ENCODE results near the gene ADCY4.
"Not testable (repeated sequence)": the region's sequence is repeated elsewhere in the genome, so short reads cannot be mapped to it uniquely, and the experiment has no call there.

ADCY4 gene

DNA sequence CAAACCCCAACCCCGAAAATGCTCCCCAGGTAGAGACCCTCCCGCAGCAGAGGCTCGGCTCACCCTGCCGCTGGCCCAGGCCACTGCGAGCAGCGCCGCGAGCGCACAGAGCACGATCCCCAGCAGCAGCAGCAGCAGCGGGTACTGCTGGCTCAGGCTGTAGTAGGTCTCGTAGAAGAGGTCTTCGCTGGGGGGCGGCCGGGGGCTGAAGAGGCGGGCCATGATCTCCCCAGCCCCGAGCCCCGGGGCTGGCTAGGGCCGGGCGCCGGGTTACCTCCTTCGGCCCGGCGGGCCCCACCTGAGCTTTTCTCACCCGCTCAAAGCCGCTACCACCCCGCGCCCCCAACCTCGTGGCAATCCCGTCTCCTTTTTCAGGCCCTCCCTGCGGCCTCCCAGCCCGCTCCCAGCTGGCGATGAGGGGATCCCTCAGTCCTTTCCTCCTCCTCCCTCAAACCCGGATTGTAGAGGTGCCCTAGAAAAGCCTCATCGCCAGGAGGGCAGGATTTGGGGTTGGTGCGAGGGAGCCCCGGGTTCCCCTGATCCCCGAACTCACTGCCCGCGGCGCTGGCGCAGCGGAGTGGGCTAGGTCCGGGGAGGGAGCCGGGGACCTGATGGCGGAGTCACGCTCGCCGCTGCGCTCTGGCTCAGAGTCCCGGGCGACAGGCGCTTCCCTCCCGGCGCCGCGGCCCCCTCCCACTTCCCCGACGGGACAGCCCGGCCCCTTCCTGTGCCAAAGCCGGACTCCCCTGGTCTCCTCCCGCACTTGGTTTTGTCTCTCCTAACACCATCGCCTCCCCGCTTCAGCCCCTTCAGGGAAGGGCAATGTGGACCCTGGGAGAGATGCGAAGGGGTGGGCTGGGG, at the start of gene ADCY4:
TSS of gene ADCY4 (minus strand) at position 641 of the 861 bp plus-strand sequence. CDS start at position 222, 419 bp downstream.
- DNase-seq (ENCODE audit: low spot score), result peak; percentile 59

DNA sequence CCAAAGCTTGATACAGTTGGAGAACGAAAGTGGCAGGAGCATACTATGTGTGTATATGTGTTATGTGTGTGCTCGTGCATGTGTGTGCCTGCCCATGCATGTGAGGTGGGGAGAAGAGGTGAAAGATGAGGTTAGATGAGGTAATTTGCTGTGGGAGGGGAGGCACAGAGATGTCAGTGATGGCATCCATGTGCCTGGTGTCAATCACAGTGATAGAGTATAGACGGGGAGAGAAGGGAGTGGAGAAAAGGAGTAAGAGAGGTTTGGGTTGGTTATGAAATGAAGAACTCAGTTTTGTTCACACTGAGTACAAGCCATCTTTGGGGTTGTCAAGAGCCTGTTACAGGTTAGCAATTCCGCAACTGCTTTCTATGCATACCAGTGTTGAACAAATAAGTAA, 49.3 kb upstream of the ADCY4 start:
- no peak for DNase-seq (ENCODE audit: low spot score)

DNA sequence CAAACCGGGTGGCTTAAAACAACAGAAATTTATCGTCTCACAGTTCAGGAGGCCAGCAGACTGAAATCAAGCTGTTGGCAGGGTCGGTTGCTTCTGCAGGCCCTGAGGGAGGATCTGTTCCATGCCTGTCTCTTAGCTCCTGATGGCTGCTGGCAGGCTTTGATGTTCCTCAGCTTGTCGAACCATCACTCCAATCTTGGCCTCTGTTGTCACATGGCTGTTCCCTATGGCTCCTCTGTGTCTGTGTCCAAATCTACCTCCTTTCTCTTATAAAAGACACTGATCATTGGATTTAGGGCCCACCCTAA, 47.1 kb upstream of the ADCY4 start:
- no peak for DNase-seq (ENCODE audit: low spot score)

DNA sequence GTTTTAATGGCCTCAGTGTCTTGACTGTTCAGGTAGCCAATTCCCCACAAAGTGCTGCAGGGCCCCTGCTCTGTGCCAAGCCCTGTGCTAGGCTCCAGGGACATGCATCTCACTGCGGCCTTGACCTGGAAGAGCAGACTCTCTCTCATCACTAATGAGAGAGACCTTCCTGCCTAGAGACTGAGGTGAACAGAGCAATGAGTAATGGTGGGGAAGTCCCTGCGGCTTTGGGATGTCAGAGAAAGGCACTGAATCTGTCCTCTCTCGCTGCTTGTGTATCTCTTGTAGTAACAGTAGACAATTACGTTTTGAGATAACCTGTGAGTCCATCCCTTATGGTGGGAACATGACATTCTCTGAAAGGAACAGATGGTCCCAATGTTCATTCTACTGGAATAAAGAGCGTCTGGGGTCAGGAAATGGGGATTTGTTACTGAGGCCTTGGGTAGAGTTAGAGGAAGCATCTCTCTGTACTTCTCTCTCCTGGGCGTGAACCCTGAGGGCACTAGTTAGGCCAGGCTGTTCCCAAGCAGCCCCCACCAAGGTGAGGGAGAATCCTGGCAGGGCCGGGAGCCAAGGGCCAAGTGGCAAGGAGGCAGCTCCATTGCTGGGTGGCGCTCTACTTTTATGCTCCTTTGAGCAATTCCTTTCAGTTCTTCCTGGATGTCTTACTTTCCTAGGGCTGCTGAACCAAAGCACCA, 46.6 kb upstream of the ADCY4 start:
- DNase-seq (ENCODE audit: low spot score), result no peak

DNA sequence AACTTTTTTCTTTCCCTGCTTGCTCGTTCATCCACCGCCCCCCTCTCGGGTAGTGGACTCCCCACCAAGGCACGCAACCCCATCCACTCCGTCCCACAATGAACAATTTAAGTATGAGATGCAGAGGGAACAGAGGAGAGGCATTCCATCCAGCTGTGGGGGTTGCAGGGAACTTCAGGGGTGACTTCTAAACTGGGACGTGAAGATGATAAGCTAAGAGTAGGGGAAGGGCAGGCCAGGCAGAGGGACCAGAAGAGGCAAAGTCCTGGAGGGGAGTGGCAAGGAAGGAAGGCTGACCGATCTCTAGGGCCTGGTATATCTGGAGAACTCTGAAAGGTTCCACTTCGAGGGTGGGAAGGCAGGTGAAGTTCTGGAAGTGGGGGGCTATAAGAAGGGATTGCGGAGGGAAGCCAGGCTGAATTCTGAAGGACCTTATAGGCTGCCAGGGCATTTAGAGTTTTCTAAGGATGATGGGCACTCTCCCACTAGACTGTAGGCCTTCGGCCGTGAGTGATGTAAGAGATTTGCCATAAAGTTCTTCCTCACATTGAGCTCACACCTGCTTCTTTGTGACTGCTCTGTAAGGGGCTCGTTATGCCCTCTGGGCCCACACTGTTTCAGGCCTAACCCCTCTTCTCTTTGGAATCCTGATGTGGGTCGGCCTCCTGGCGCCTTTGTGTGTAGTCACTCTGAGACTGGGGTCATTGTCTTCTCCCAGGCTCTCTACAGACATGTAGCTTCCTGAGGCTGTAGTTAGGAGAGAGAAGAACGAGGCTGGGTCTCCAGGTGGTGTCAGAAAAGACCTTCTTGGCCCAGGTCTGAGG, 45.2 kb upstream of the ADCY4 start:
- no peak for DNase-seq (ENCODE audit: low spot score)

DNA sequence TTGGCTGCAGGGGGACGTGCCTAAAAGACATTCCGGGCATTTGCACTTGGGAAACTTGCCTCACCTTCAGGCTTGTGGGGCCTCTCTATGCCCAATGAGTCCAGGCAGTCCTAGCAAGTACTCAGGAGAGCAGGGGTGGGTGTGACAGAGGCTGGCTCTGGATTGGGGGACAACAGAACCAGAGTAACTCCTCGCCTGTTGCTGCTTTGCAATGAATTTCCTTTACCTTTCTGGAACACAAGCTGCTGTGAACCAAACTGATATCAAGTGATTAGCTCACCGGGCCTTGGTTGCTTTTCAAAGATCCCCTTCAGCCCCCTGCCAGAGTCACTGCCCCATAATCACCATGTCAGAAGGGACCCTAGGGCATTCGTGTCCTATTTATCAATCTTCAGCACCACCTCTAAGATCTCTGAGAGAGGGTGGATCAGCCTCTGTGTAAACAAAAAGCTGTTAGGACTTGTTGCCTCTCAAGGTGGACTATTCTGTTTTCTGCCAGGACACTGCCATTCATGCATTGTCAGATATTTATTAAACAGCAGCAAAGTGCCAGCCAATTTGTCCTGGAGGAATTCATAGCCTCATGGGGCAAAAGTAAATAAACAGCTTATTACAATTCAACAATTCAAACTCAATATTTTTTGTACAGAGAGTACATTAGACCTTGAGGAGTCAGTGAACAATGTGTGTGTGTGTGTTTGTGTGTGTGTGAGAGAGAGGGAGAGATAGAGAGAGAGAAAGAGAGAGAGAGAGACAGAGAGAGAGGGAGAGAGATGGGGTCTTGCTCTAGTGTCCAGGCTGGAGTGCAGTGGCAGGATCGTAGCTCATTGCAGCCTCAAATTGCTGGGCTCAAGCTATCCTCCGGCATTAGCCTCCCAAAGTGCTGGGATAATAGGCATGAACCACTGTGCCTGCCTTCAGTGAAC, 44.4 kb upstream of the ADCY4 start:
- no peak for DNase-seq (ENCODE audit: low spot score)

DNA sequence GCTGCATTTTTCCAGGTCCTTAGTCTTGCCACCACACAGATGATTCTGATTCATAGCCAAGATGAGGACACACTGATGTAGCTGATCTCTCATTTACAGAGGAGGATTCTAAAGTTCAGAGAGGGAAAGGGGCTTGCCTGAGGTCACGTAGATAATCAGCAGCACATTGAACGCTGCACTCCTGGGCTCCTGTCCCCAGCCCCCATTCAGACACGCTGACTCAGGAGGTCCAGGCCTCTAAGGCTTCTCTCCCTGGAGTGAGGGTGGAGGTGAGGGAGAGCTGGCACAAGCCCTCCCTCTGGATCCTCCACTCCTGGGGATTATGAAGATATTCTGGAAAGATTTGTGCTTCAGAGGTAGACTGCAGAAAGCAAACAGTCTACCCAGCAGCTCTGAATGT, 43.5 kb upstream of the ADCY4 start:
- no peak for DNase-seq (ENCODE audit: low spot score)

DNA sequence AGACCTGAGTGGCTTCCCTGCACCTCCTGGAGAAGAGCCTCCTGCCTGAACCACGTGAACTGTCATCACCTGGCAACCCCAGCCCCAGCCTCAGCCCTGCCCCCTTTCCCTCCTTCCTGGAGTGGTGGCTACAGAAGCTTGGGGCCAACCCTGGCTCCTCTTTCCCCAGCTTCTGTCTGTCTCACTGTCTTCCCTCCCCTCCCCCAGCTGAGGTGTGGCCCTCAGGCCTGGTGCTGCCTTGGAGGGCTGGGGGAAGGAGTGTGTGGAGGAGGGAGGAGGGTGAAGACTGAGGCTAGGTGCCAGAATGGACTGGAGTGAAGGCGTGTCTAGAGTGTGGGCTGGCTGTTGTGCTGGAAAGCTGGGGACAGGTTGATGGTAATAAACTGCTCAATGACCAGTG, 42.8 kb upstream of the ADCY4 start:
- DNase-seq (ENCODE audit: low spot score), result no peak

DNA sequence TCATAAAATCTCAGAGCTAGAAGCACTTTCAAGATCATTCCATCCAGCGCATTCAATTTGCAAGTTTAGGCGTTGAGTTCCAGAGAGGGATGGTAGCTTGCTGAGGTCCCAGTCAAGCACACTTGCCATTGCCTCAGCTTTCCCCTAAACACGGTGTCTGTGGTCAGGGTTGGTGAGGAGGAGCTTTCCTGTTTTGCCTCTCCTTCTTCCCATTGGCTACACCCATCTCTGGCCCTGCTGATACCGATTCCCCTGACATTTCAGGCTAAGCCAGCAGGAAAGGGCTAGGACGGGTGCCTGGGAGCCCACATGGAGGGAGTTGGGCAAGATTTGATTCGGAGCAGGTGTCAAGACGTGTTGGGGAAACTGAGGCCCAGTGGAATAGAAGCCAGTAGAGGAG, 42.3 kb upstream of the ADCY4 start:
- DNase-seq (ENCODE audit: low spot score), result no peak

DNA sequence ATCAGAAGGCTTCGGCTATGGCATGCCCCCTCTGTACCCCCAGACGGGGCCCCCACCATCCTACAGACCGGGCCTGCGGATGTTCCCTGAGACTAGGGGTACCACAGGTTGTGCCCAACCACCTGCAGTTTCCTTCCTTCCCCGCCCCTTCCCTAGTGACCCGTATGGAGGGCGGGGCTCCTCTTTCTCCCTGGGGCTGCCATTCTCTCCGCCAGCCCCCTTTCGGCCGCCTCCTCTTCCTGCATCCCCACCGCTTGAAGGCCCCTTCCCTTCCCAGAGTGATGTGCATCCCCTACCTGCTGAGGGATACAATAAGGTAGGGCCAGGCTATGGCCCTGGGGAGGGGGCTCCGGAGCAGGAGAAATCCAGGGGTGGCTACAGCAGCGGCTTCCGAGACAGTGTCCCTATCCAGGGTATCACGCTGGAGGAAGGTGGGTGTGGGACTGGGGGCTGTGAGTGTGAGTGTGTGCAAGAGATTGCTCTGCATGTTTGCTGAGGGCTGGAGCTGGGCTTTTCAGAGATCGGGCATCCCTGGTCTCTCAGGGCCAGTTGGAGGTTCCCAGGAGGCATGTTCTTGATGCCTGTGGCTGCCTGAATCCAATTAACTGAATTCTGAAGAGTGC, 41.7 kb upstream of the ADCY4 start:
- no peak for DNase-seq (ENCODE audit: low spot score)

DNA sequence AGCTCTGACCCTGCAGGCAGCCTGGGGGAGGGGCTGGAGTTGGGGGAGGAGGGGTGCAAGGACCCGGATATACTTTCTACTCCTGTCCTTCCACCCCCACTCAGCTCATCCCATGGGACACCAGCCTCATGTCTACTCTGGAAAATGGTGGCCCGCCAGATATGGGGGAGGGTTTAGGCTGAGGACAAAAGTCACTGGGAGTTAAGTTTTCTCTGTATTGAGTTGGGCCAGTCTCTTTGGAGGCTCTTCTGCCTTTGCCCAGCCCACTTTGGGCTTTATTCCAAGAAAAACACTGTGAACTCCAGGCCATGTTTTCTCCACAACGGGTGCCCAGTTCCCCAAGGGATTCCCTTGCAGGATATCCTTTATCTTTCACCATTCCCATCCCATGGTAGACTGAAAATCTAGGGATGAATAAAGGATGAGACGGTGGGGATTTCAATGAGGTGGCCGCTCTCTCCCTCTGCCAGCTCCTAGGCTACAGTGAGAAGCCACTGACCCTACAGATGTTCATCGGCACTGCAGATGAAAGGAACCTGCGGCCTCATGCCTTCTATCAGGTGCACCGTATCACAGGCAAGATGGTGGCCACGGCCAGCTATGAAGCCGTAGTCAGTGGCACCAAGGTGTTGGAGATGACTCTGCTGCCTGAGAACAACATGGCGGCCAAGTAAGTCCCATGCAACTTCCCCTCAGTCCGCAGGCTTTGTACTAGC, 38.0 kb upstream of the ADCY4 start:
- DNase-seq (ENCODE audit: low spot score), result no peak

DNA sequence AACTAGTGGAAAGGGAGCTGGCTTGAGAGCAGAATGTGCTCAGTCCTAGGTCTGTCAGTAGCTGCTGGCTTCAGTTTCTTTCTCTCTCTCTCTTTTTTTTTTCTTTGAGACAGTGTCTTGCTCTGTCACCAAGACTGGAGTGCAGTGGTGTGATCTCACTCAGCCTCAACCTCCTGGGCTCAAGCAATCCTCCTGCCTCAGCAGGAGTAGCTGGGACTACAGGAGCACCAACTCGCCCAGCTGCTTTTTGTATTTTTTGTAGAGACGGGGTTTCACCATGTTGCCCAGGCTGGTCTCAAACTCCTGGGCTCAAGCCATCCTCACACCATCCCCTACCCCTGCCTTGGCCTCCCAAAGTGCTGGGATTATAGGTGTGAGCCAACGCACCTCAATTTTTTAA, 36.7 kb upstream of the ADCY4 start:
- DNase-seq (ENCODE audit: low spot score), result not testable (repeated sequence)

DNA sequence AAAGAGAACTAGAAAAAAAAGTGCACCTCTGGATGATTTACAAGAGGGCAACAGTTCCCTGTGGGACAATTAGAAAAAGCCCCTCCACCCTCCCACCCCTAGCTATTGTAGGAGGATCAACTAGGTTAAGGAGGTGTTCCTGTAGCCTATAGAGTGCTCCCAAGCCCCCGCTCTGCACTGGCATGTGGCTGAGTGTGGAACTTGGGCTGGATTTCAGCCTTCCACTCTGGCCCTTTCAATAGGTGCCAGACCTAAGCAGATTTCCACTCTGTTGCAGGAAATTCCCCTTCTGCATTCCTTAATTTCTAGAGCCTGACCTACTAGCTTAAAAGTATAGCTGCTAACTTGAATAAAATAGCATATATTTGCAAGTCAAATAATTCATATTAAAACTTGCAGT, 35.9 kb upstream of the ADCY4 start:
- DNase-seq (ENCODE audit: low spot score), result no peak

DNA sequence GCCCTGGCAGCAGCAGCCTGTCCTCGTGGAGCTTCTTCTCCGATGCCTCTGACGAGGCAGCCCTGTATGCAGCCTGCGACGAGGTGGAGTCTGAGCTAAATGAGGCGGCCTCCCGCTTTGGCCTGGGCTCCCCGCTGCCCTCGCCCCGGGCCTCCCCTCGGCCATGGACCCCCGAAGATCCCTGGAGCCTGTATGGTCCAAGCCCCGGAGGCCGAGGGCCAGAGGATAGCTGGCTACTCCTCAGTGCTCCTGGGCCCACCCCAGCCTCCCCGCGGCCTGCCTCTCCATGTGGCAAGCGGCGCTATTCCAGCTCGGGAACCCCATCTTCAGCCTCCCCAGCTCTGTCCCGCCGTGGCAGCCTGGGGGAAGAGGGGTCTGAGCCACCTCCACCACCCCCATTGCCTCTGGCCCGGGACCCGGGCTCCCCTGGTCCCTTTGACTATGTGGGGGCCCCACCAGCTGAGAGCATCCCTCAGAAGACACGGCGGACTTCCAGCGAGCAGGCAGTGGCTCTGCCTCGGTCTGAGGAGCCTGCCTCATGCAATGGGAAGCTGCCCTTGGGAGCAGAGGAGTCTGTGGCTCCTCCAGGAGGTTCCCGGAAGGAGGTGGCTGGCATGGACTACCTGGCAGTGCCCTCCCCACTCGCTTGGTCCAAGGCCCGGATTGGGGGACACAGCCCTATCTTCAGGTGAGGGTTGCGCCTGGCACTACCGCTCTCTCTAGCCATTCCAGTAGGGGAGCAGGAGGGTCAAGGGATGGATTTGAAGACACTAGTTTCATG, 35.2 kb upstream of the ADCY4 start:
- no peak for DNase-seq (ENCODE audit: low spot score)

DNA sequence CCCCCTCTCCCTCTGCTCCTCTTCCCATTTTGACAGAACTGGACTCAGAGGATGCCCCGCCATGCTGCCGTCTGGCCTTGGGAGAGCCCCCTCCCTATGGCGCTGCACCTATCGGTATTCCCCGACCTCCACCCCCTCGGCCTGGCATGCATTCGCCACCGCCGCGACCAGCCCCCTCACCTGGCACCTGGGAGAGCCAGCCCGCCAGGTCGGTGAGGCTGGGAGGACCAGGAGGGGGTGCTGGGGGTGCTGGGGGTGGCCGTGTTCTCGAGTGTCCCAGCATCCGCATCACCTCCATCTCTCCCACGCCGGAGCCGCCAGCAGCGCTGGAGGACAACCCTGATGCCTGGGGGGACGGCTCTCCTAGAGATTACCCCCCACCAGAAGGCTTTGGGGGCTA, 34.6 kb upstream of the ADCY4 start:
- DNase-seq (ENCODE audit: low spot score), result no peak

DNA sequence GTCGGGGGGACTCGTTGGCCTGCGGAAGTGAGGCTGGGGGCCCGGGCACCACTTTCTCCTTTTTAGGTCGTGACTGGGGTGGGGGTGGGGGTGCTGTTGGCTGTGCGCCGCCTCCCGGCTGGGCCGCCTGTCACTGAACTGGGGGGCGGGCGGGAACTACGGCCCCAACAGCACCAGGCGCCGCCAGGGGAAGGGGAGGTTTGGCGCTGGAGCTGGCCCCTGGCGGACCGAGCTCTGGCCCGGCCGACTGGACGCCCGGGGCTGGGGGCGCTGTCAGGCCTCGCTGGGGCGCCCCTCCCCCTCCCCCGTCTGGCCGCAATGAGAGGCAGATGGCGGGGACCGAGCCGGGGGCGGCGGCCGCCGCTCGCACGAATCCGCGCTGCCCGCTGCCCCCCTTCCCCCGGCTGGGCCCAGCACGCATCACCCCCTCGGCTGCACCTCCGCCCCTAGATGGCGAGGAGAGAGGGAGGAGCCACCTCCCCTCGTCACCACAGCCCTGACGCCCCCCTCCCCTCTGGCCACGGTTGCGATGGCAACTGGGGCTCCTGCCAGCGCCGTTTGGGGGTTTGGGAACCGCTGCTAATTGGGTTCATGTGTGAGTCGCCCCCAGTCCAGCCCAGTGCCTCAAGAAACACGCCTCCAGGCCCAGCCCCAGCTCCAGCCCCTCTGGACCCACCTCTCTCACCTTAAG, 33.8 kb upstream of the ADCY4 start:
- DNase-seq (ENCODE audit: low spot score), result peak; percentile 89

DNA sequence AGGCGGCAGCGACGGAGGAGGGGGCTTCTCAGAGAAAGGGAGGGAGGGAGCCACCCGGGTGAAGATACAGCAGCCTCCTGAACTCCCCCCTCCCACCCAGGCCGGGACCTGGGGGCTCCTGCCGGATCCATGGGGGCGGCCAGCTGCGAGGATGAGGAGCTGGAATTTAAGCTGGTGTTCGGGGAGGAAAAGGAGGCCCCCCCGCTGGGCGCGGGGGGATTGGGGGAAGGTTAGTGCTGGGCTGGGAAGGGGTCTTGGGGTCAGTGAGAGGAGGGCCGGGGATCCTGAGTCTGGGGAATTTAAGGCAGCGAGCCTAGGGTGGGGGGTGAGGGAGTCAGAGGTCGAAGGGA, 33.3 kb upstream of the ADCY4 start:
- DNase-seq (ENCODE audit: low spot score), result no peak

DNA sequence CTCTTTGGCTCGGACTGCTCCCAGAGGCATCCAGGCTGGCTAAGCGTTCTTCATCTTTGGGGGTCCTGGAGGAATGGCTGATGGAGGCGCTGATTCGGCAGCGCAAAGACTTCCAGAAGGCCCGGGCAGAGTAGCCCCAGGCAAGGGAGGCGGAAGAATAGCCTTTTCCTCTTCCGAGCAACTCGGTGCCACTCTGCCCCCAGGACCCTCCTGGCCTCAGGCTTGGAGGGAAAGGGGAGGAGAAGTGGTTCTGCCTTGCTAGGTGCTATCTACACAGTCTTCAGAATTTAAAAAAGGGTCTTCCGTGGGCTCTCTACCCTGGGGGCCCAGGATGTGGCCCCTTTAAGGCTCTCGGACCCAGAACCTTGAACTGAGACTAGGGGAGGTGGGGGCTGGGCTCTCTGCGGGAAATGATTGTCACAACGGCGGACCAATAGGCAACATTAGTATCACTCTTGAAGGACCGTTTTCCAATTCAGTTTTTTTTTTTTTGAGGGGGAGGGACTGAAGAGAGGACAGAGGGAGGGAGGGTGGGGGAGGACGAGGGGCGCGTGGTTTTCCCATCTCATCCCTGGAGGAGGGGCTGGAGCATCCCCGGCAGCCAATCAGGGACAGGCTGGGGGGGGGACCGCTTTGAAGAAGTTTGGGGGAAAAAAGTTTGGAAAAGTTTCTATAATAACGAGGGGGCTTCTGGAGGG, 32.8 kb upstream of the ADCY4 start, which contains the start of gene NFATC4:
TSS of gene NFATC4 (plus strand) at position 671 of the 698 bp plus-strand sequence. CDS start 157 bp downstream, outside the sequence.
- peak; percentile 91 for DNase-seq (ENCODE audit: low spot score)

All from left forelimb (tissue), 1 donor.